WTC11 (cell line): ENCODE results near the gene ZNF628.

Experiments used
- ATF1 ChIP-seq: sonication (generic); formaldehyde crosslinking; IDR thresholded peaks from 2 replicates; pipeline ENCODE4 v1.8.1; 2023; ENCODE audit warnings: mild to moderate bottlenecking, moderate library complexity, missing genetic modification reagents
- NR1H2 ChIP-seq: sonication (generic); formaldehyde crosslinking; IDR thresholded peaks from 2 replicates; pipeline ENCODE4 v1.9.0; 2021; ENCODE audit warnings: mild to moderate bottlenecking, moderate library complexity, missing genetic modification reagents
- TF ChIP-seq, protein P1 (sequence below): fragments of 200-600 bp; IDR thresholded peaks from 2 replicates; pipeline ENCODE4 v1.8.0; 2022; ENCODE audit warnings: antibody characterized with exemption

GRCh38 chr19:55508120-55508519, 31.7 kb downstream of the ZNF628 start:
- TF ChIP-seq, protein P1, sequence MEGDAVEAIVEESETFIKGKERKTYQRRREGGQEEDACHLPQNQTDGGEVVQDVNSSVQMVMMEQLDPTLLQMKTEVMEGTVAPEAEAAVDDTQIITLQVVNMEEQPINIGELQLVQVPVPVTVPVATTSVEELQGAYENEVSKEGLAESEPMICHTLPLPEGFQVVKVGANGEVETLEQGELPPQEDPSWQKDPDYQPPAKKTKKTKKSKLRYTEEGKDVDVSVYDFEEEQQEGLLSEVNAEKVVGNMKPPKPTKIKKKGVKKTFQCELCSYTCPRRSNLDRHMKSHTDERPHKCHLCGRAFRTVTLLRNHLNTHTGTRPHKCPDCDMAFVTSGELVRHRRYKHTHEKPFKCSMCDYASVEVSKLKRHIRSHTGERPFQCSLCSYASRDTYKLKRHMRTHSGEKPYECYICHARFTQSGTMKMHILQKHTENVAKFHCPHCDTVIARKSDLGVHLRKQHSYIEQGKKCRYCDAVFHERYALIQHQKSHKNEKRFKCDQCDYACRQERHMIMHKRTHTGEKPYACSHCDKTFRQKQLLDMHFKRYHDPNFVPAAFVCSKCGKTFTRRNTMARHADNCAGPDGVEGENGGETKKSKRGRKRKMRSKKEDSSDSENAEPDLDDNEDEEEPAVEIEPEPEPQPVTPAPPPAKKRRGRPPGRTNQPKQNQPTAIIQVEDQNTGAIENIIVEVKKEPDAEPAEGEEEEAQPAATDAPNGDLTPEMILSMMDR = no peak
- TF ChIP-seq NR1H2 = no peak
- TF ChIP-seq ATF1 = no peak
